Retinal pigment epithelial cell (primary cell): ENCODE results near the gene NUP160.
"Not testable (repeated sequence)": the region's sequence is repeated elsewhere in the genome, so short reads cannot be mapped to it uniquely, and the experiment has no call there.

Experiments
- DNase-seq: peaks from one replicate; pipeline ENCODE4 v3.0.0-alpha.2; 2010; ENCODE audit warnings: low read depth
- H3K4me3 ChIP-seq: 2 replicates; pipeline ENCODE4 v1.5.1; 2011; ENCODE audit warnings: mild to moderate bottlenecking, low read length, control low read depth, moderate library complexity
- CTCF ChIP-seq: conservative IDR thresholded peaks from 2 replicates; pipeline ENCODE4 v1.5.1; 2011; ENCODE audit warnings: low read depth, low read length, control low read depth, inconsistent platforms

The NUP160 gene

DNA sequence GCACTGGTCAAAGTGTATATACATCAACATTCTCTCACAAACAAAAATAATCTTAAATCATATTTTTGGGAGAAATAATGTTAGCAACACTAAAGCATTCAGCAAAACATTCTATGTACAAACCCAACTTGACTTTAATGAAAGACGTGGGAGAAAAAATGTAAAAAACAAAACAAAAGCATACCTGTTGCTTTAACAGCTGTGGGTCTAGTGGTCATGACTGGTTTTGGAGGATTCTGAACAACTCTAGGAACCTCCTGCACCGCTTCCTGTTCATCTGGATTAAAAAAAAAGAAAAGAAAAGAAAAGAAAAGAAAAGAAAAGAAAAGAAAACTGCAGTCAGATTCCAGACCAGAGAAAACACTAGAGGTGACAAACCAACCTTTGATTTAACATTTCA, 83.1 kb downstream of the NUP160 start:
- TF ChIP-seq CTCF: no peak
- peak overlapping the region; percentile 94 for H3K4me3 ChIP-seq
- DNase-seq: no peak

GRCh38 chr11:47759291-47759690, 88.9 kb downstream of the NUP160 start:
- not testable (repeated sequence) for H3K4me3 ChIP-seq, DNase-seq

- no peak for DNase-seq
- H3K4me3 ChIP-seq: no peak overlapping the region
- no peak for TF ChIP-seq CTCF
These were observed 91.9 kb downstream of the NUP160 start for GRCh38 chr11:47756208-47756607.

DNA sequence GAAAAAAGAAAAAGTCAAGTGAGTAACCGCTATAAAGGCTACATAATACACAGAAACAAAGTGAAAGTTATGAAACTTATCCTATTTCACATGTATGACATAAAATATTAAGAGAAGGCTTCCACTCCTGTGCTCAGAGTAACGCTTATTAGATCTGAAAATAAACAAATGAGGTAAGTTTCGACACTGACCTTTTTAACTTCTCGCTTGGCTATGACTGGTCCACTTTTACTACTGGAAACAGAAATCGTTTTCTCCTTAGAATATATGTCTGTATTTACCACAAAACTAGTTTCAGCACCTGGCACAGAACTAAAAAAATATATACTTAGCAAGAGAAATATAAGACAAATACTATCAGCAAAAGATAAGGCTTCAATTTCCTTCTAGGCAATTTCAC, 97.4 kb downstream of the NUP160 start:
- DNase-seq: no peak
- no peak for TF ChIP-seq CTCF
- no peak overlapping the region for H3K4me3 ChIP-seq

DNA sequence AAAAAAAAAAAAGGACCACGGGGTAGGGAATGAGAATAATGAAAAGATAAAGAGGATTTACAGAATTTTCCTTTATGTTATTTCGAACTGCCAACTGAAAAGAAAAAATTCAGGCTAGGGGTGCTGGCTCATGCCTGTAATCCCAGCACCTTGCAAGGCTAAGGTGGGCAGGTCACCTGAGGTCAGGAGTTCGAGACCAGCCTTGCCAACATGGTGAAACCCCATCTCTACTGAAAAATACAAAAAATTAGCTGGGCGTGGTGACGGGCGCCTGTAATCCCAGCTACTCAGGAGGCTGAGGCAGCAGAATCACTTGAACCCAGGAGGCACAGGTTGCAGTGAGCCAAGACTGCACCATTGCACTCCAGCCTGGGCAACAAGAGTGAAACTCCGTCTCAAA, 105.7 kb downstream of the NUP160 start:
- not testable (repeated sequence) for H3K4me3 ChIP-seq, DNase-seq

- H3K4me3 ChIP-seq, DNase-seq: not testable (repeated sequence)
These were observed 110.3 kb downstream of the NUP160 start for GRCh38 chr11:47737817-47738216.

- DNase-seq: no peak
- no peak overlapping the region for H3K4me3 ChIP-seq
- TF ChIP-seq CTCF: no peak
These were observed 115.9 kb downstream of the NUP160 start for GRCh38 chr11:47732271-47732670.

DNA sequence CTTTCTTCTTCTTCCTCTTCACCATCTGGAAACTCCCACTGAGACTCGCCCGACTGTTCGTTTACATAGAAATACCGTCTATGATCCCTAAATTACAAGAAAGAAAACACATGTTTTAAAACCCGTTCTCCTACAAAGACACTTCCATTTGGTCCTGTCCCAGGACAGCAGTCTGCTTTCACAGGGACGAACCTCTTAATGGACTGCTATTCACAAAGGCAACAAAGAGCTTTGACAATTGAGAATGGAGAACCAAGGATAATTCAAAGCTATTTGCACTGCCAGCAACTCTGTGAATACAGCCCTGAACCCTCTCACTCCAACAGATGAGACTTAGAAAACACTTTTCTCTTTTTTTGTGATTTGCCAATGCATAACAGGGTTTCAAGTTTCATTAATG, 116.7 kb downstream of the NUP160 start:
- no peak for TF ChIP-seq CTCF
- no peak overlapping the region for H3K4me3 ChIP-seq
- DNase-seq: no peak
